GM23338 (cell line): ENCODE measurements around the gene PIK3CG. TPM values are rescaled to one million over a fixed set of nuclear protein-coding genes. Genes with fewer than 3 reads are reported as not detected.

Source experiments
- ATAC-seq: fragments of 200-7000 bp; cut with Tn5 transposase; 3 replicates; pipeline ENCODE4 v1.9.1; 2020
- DNase-seq: peaks from one replicate; pipeline ENCODE4 v3.0.0-alpha.2; 2015; ENCODE audit warnings: low spot score
- H2AFZ ChIP-seq: fragments of 200-600 bp; sonication (generic); 2 replicates; pipeline ENCODE4 v1.8.0; 2016; ENCODE audit warnings: antibody characterized with exemption, mild to moderate bottlenecking, moderate library complexity
- H3F3A ChIP-seq: fragments of 200-600 bp; sonication (generic); replicated peaks from 2 replicates; pipeline ENCODE4 v1.8.0; 2017; ENCODE audit warnings: antibody characterized with exemption, mixed run types, low read depth
- H3K27ac ChIP-seq: fragments of 200-600 bp; sonication (generic); 2 replicates; pipeline ENCODE4 v1.6.1; 2016; ENCODE audit warnings: low read depth
- H3K27me3 ChIP-seq: fragments of 200-600 bp; sonication (generic); 2 replicates; pipeline ENCODE4 v1.8.0; 2016; ENCODE audit warnings: mild to moderate bottlenecking, mixed run types, moderate library complexity; ENCODE audit not compliant: insufficient read depth
- H3K36me3 ChIP-seq: fragments of 200-600 bp; sonication (generic); 2 replicates; pipeline ENCODE4 v1.8.0; 2016; ENCODE audit warnings: mild to moderate bottlenecking; ENCODE audit not compliant: insufficient read depth
- H3K4me1 ChIP-seq: fragments of 200-600 bp; sonication (generic); 2 replicates; pipeline ENCODE4 v1.8.0; 2016; ENCODE audit warnings: mild to moderate bottlenecking, moderate library complexity; ENCODE audit not compliant: insufficient read depth
- H3K4me2 ChIP-seq: fragments of 200-600 bp; sonication (generic); 2 replicates; pipeline ENCODE4 v1.7.1; 2017; ENCODE audit warnings: mixed run types
- H3K4me3 ChIP-seq: fragments of 200-600 bp; sonication (generic); 2 replicates; pipeline ENCODE4 v1.6.1; 2016; ENCODE audit warnings: mixed run types
- H3K79me2 ChIP-seq: fragments of 200-600 bp; sonication (generic); replicated peaks from 2 replicates; pipeline ENCODE4 v1.8.0; 2017; ENCODE audit warnings: mild to moderate bottlenecking; ENCODE audit not compliant: insufficient read depth
- H3K9me2 ChIP-seq: fragments of 200-600 bp; sonication (generic); 2 replicates; pipeline ENCODE4 v1.8.0; 2017; ENCODE audit not compliant: insufficient read depth
- H4K20me1 ChIP-seq: fragments of 200-600 bp; sonication (generic); replicated peaks from 2 replicates; pipeline ENCODE4 v1.8.0; 2017; ENCODE audit warnings: mild to moderate bottlenecking; ENCODE audit not compliant: insufficient read depth
- H3K27ac Mint-ChIP-seq: 2 replicates; pipeline ENCODE4 v1.8.0; 2020; ENCODE audit warnings: inconsistent platforms, mild to moderate bottlenecking, moderate library complexity, mixed read lengths
- H3K27me3 Mint-ChIP-seq: 3 replicates; pipeline ENCODE4 v1.8.0; 2022; ENCODE audit warnings: low read depth, mild to moderate bottlenecking, moderate library complexity, mixed read lengths, inconsistent platforms; ENCODE audit not compliant: insufficient read depth, poor library complexity
- H3K36me3 Mint-ChIP-seq: 3 replicates; pipeline ENCODE4 v1.8.0; 2021; ENCODE audit warnings: low read depth, mild to moderate bottlenecking, inconsistent platforms, moderate library complexity, mixed read lengths
- H3K4me1 Mint-ChIP-seq: 3 replicates; pipeline ENCODE4 v1.8.0; 2020; ENCODE audit warnings: mild to moderate bottlenecking, inconsistent platforms, mixed read lengths
- H3K4me3 Mint-ChIP-seq: 3 replicates; pipeline ENCODE4 v1.8.0; 2021; ENCODE audit warnings: moderate library complexity, mild to moderate bottlenecking, inconsistent platforms, mixed read lengths
- H3K9me3 Mint-ChIP-seq: 3 replicates; pipeline ENCODE4 v1.8.0; 2020; ENCODE audit warnings: moderate library complexity, mild to moderate bottlenecking, inconsistent platforms, mixed read lengths
- CREB1 ChIP-seq: fragments of 250-450 bp; sonication (Bioruptor Pico); IDR thresholded peaks from 2 replicates; pipeline ENCODE4 v1.5.0; 2020; ENCODE audit warnings: low read depth, mild to moderate bottlenecking, moderate library complexity
- CTCF ChIP-seq, 2 experiments: fragments of 200-600 bp in 1 of 2; sonication (generic) in 1 of 2; conservative IDR thresholded peaks; 2 replicates each; pipeline versions ENCODE4 v1.5.1 to v1.6.1; 2016 to 2017; ENCODE audit warnings: antibody characterized with exemption in 2 of 2, low read depth in 2 of 2, mild to moderate bottlenecking in 2 of 2, moderate library complexity in 1 of 2
- ETS1 ChIP-seq: IDR thresholded peaks from 2 replicates; pipeline ENCODE4 v1.6.1; 2016; ENCODE audit warnings: antibody characterized with exemption
- EZH2 ChIP-seq: fragments of 200-600 bp; sonication (generic); IDR thresholded peaks from one replicate; pipeline ENCODE4 v1.8.0; 2017; ENCODE audit warnings: antibody characterized with exemption, mild to moderate bottlenecking, low read depth; ENCODE audit not compliant: unreplicated experiment
- EZH2phosphoT487 ChIP-seq: fragments of 200-600 bp; sonication (generic); IDR thresholded peaks from one replicate; pipeline ENCODE4 v1.8.1; 2018; ENCODE audit warnings: antibody characterized with exemption; ENCODE audit not compliant: unreplicated experiment
- NANOG ChIP-seq: IDR thresholded peaks from 2 replicates; pipeline ENCODE4 v1.6.1; 2016; ENCODE audit warnings: antibody characterized with exemption, borderline replicate concordance
- REST ChIP-seq: IDR thresholded peaks from one replicate; pipeline ENCODE4 v1.6.1; 2018; ENCODE audit warnings: antibody characterized with exemption; ENCODE audit not compliant: unreplicated experiment
- STAT1 ChIP-seq: IDR thresholded peaks from one replicate; pipeline ENCODE4 v1.6.1; 2016; ENCODE audit warnings: antibody characterized with exemption; ENCODE audit not compliant: unreplicated experiment
- ZNF331 ChIP-seq: fragments of 250-450 bp; sonication (Bioruptor Pico); IDR thresholded peaks from 2 replicates; pipeline ENCODE4 v1.5.0; 2020; ENCODE audit warnings: low read depth, mild to moderate bottlenecking, moderate library complexity
- ZNF462 ChIP-seq: fragments of 250-450 bp; sonication (Bioruptor Pico); IDR thresholded peaks from 2 replicates; pipeline ENCODE4 v1.5.0; 2020; ENCODE audit warnings: mild to moderate bottlenecking, moderate library complexity
- polyA plus RNA-seq: library from polyadenylated mRNA; unstranded; fragments of >200 nt; fragmentation: Nextera tagmentation; extraction: Ambion mirVana; gene quantifications from 2 replicates; pipeline ENCODE4 v1.2.1, GENCODE V29; 2016
- total RNA-seq: library from RNA; depleted of rRNA; stranded (reverse); fragments of >200 nt; shearing (Covaris generic); gene quantifications from 2 replicates; pipeline ENCODE4 v1.2.3, GENCODE V29; 2014

PIK3CG gene
- total and polyA plus RNA-seq, 2 experiments from 2014 or later, result not detected

GRCh38 chr7:106895246-106895864, 30.3 kb downstream of the PIK3CG start:
- no peaks in the 10 kb centered on the region; the same call in 2 of the 3 replicates for H3K9me3 Mint-ChIP-seq
- 0 out of 2 replicates have a peak overlapping the region, but pooled peaks have one; percentile 21 for H2AFZ ChIP-seq

More at GRCh38 chr7:106895246-106895864, 30.3 kb downstream of the PIK3CG start:
- ATAC-seq (no peak), DNase-seq (no peak)
- Histone ChIP-seq H3F3A (no peaks in the 10 kb centered on the region), H3K4me3 (no peak overlapping the region), H3K4me2 (no peak overlapping the region), H3K79me2 (no peaks in the 10 kb centered on the region), H3K27me3 (no peaks in the 10 kb centered on the region), H4K20me1 (no peaks in the 10 kb centered on the region), H3K9me2 (no peaks in the 10 kb centered on the region), H3K36me3 (no peaks in the 10 kb centered on the region), H3K4me1 (peaks cover 11% of the 10 kb centered on the region; the same call in 1 of the 2 replicates), H3K27ac (no peak overlapping the region)
- H3K27me3 Mint-ChIP-seq, result no peaks in the 10 kb centered on the region
- no peak overlapping the region for H3K4me3 Mint-ChIP-seq
- H3K4me1 Mint-ChIP-seq, result peaks cover 4% of the 10 kb centered on the region
- TF ChIP-seq ZNF331 (CRISPR knock-in tag), result no peak
- TF ChIP-seq CREB1 (CRISPR knock-in tag), result no peak
- no peak for TF ChIP-seq REST
- TF ChIP-seq EZH2phosphoT487, result no peak
- TF ChIP-seq STAT1, result no peak
- TF ChIP-seq EZH2, result no peak
- no peak for TF ChIP-seq ZNF462 (CRISPR knock-in tag)
- TF ChIP-seq CTCF (conservative IDR thresholded peaks at IDR 0.05; ENCODE audit: low read depth in 2 of 2), result no peak
- TF ChIP-seq ETS1, result no peak
- TF ChIP-seq NANOG, result no peak
- no peak overlapping the region for H3K27ac Mint-ChIP-seq
- H3K36me3 Mint-ChIP-seq, result no peaks in the 10 kb centered on the region
